K562 (cell line): ENCODE data around the gene HS3ST3A1. TPM values are rescaled to one million over a fixed set of nuclear protein-coding genes. Genes with fewer than 3 reads are reported as not detected.

Experiments used
- CC2D1A ChIP-seq: fragments of 450-650 bp; IDR thresholded peaks from 2 replicates; pipeline ENCODE4 v1.6.1; 2017; ENCODE audit warnings: mild to moderate bottlenecking
- CCAR2 ChIP-seq: fragments of 200-400 bp; formaldehyde crosslinking; IDR thresholded peaks from 2 replicates; pipeline ENCODE4 v1.6.1; 2017; ENCODE audit warnings: mild to moderate bottlenecking, low read depth, low read length
- CHD1 ChIP-seq: fragments of 200-600 bp; sonication (generic); IDR thresholded peaks from one replicate; pipeline ENCODE4 v1.6.1; 2012; ENCODE audit warnings: mild to moderate bottlenecking, moderate library complexity, low read length, inconsistent platforms
- ELF1 ChIP-seq: fragments of 200-800 bp; sonication (Bioruptor generic); IDR thresholded peaks from 2 replicates; pipeline ENCODE4 v1.6.1; 2016; ENCODE audit warnings: missing genetic modification characterization, missing compliant biosample characterization
- ETV6 ChIP-seq, 3 experiments: fragments of 150-350 bp in 1 of 3; sonication (generic) in 1 of 3; formaldehyde crosslinking in 1 of 3; IDR thresholded peaks; 2 replicates each; pipeline versions ENCODE4 v1.6.1 to v1.8.0; 2014 to 2022; ENCODE audit warnings: borderline replicate concordance in 2 of 3, low read depth in 2 of 3, antibody characterized with exemption in 1 of 3, low read length in 1 of 3, mild to moderate bottlenecking in 1 of 3, missing genetic modification reagents in 1 of 3
- FOXM1 ChIP-seq, 2 experiments: fragments of 450-650 bp in 1 of 2; sonication (generic) in 1 of 2; formaldehyde crosslinking in 1 of 2; IDR thresholded peaks; 2 replicates each; pipeline versions ENCODE4 v1.6.1 to v1.9.0; 2017 to 2022; ENCODE audit warnings: low read depth in 2 of 2, mild to moderate bottlenecking in 2 of 2, missing genetic modification reagents in 1 of 2, moderate library complexity in 1 of 2
- FUS ChIP-seq: fragments of 200-400 bp; formaldehyde crosslinking; optimal IDR thresholded peaks from 2 replicates; pipeline ENCODE3; 2017; ENCODE audit warnings: low read depth, low read length
- HDAC8 ChIP-seq: fragments of 450-650 bp; IDR thresholded peaks from 2 replicates; pipeline ENCODE4 v1.6.1; 2016; ENCODE audit warnings: mild to moderate bottlenecking, missing genetic modification characterization, moderate library complexity, missing compliant biosample characterization
- HMG20B ChIP-seq: fragments of 250-450 bp; sonication (Bioruptor Pico); IDR thresholded peaks from 2 replicates; pipeline ENCODE4 v1.5.0; 2021; ENCODE audit warnings: mild to moderate bottlenecking
- HNRNPUL1 ChIP-seq: fragments of 200-400 bp; formaldehyde crosslinking; IDR thresholded peaks from 2 replicates; pipeline ENCODE4 v1.6.1; 2017; ENCODE audit warnings: low read length
- L3MBTL2 ChIP-seq: fragments of 450-650 bp; IDR thresholded peaks from 2 replicates; pipeline ENCODE4 v1.6.1; 2016; ENCODE audit warnings: mild to moderate bottlenecking, moderate library complexity
- NCOA4 ChIP-seq: fragments of 450-650 bp; IDR thresholded peaks from 2 replicates; pipeline ENCODE4 v1.6.1; 2018; ENCODE audit warnings: mild to moderate bottlenecking; ENCODE audit not compliant: partially characterized antibody
- NFRKB ChIP-seq: fragments of 450-650 bp; IDR thresholded peaks from 2 replicates; pipeline ENCODE4 v1.6.1; 2016; ENCODE audit warnings: low read depth
- NR3C1 ChIP-seq: sonication (generic); formaldehyde crosslinking; IDR thresholded peaks from 2 replicates; pipeline ENCODE4 v1.8.1; 2022; ENCODE audit warnings: missing genetic modification reagents
- SAFB ChIP-seq: fragments of 200-400 bp; formaldehyde crosslinking; IDR thresholded peaks from 2 replicates; pipeline ENCODE4 v1.6.1; 2017; ENCODE audit warnings: low read depth, low read length, borderline replicate concordance
- TEAD1 ChIP-seq, 2 experiments: fragments of 450-650 bp in 1 of 2; sonication (generic) in 1 of 2; formaldehyde crosslinking; IDR thresholded peaks; 2 replicates each; pipeline versions ENCODE4 v1.4.0 to v1.8.0; 2020 to 2022; ENCODE audit warnings: mild to moderate bottlenecking in 2 of 2, missing genetic modification reagents in 1 of 2
- ZFPM2 ChIP-seq: fragments of 250-450 bp; sonication (Bioruptor Pico); IDR thresholded peaks from 2 replicates; pipeline ENCODE4 v1.5.1; 2022; ENCODE audit warnings: mild to moderate bottlenecking
- ZNF146 ChIP-seq: IDR thresholded peaks from one replicate; pipeline ENCODE4 v1.6.1; 2018; ENCODE audit warnings: missing compliant biosample characterization; ENCODE audit not compliant: unreplicated experiment
- ZNF174 ChIP-seq: fragments of 250-450 bp; sonication (Bioruptor Pico); IDR thresholded peaks from 2 replicates; pipeline ENCODE4 v1.4.0; 2020; ENCODE audit warnings: mild to moderate bottlenecking
- ZNF431 ChIP-seq: sonication (generic); formaldehyde crosslinking; IDR thresholded peaks from 2 replicates; pipeline ENCODE4 v1.8.0; 2022; ENCODE audit warnings: mild to moderate bottlenecking, missing genetic modification reagents
- ZNF586 ChIP-seq: fragments of 450-650 bp; formaldehyde crosslinking; conservative IDR thresholded peaks from 2 replicates; pipeline ENCODE4 v1.4.0; 2020; ENCODE audit warnings: mild to moderate bottlenecking, moderate library complexity
- ZNF699 ChIP-seq: fragments of 250-450 bp; sonication (Bioruptor Pico); IDR thresholded peaks from 2 replicates; pipeline ENCODE4 v1.8.0; 2021; ENCODE audit warnings: mild to moderate bottlenecking, moderate library complexity; ENCODE audit not compliant: insufficient replicate concordance
- ZNF77 ChIP-seq: fragments of 250-450 bp; sonication (Bioruptor Pico); IDR thresholded peaks from 2 replicates; pipeline ENCODE4 v1.5.0; 2020
- polyA plus RNA-seq, 8 experiments: library from polyadenylated mRNA; depleted of rRNA in 4 of 8; stranded (reverse) in 5 of 8; unstranded in 3 of 8; fragments of >200 nt; fragmentation: Nextera tagmentation in 2 of 8; fragmentation: Illumina TruSeq in 1 of 8; extraction: Ambion mirVana in 2 of 8; extraction: Trizol in 1 of 8; gene quantifications; 2 replicates each; pipeline versions ENCODE4 v1.2.1 to v1.2.3, GENCODE V29; 2011 to 2014; ENCODE audit warnings: inconsistent platforms in 1 of 8, missing spikeins in 1 of 8
- total RNA-seq, 7 experiments: library from RNA; depleted of rRNA in 6 of 7; stranded (reverse); fragments of >200 nt in 6 of 7; fragmentation: Illumina TruSeq in 2 of 7; extraction: Trizol in 2 of 7; gene quantifications; 2 replicates each; pipeline versions ENCODE4 v1.2.1 to v1.2.3, GENCODE V29; 2011 to 2021; ENCODE audit warnings: low replicate concordance in 1 of 7
- TF ChIP-seq, protein P1 (sequence below): fragments of 450-650 bp; IDR thresholded peaks from one replicate; pipeline ENCODE4 v1.6.1; 2018; ENCODE audit warnings: mild to moderate bottlenecking, moderate library complexity; ENCODE audit not compliant: partially characterized antibody
- TF ChIP-seq, protein P2 (sequence below): fragments of 450-650 bp; IDR thresholded peaks from 2 replicates; pipeline ENCODE4 v1.6.1; 2014; ENCODE audit warnings: low read depth, mild to moderate bottlenecking, moderate library complexity, borderline replicate concordance
- TF ChIP-seq, protein P3 (sequence below): conservative IDR thresholded peaks from 2 replicates; pipeline ENCODE4 v1.6.1; 2011; ENCODE audit warnings: low read depth, mild to moderate bottlenecking, low read length; ENCODE audit not compliant: control insufficient read depth

The HS3ST3A1 gene
- total and polyA plus RNA-seq, 9 of the 15 experiments (the other 6 are each of a cell fraction or from before 2014, with no cell fraction given): 0.25 to 14.8 (median 2.3) TPM

DNA sequence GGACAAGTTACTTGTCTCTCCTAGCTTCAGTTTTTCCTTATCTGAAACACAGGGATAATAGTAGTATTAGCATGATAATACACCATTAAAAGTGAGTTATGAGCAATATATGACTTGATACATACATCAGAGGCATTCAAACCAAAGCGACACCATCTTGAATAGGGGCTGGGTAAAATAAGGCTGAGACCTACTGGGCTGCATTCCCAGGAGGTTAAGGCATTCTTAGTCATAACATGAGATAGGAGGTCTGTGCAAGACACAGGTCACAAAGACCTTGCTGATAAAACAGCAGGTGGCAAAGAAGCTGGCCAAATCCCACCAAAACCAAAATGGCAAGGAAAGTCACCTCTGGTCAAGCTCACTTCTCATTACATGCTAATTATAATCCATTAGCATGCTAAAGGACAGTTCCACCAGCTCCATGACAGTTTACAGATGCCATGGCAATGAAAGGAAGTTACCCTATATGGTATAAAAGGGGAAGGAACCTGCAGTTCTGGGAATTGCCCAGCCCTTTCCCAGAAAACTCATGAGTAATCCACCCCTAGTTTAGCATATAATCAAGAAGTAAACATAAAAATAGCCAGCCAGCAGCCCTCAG, 37.2 kb upstream of the HS3ST3A1 start (continued):
- TF ChIP-seq, protein P1, sequence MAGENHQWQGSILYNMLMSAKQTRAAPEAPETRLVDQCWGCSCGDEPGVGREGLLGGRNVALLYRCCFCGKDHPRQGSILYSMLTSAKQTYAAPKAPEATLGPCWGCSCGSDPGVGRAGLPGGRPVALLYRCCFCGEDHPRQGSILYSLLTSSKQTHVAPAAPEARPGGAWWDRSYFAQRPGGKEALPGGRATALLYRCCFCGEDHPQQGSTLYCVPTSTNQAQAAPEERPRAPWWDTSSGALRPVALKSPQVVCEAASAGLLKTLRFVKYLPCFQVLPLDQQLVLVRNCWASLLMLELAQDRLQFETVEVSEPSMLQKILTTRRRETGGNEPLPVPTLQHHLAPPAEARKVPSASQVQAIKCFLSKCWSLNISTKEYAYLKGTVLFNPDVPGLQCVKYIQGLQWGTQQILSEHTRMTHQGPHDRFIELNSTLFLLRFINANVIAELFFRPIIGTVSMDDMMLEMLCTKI: no peak
- TF ChIP-seq HDAC8 (peak; percentile 89), ZNF586 (CRISPR knock-in tag) (0 out of 2 replicates have a peak, but pooled peaks have one; percentile 74), NR3C1 (no peak), SAFB (no peak), CHD1 (no peak), ETV6 (IDR thresholded peaks at IDR 0.05; ENCODE audit: borderline replicate concordance in 1 of 2, low read depth in 2 of 2, low read length in 1 of 2) (no peak), ETV6 (CRISPR knock-in tag; IDR thresholded peaks at IDR 0.05; ENCODE audit: borderline replicate concordance) (no peak), ZNF146 (CRISPR knock-in tag) (no peak), CCAR2 (no peak), HMG20B (no peak), ZNF77 (no peak), ZFPM2 (CRISPR knock-in tag) (no peak), FOXM1 (IDR thresholded peaks at IDR 0.05; ENCODE audit: low read depth) (no peak), FOXM1 (CRISPR knock-in tag; IDR thresholded peaks at IDR 0.05; ENCODE audit: low read depth) (no peak), ZNF431 (no peak), ZNF699 (CRISPR knock-in tag) (no peak), CC2D1A (no peak), ELF1 (tag) (no peak), NCOA4 (no peak), ZNF174 (CRISPR knock-in tag) (no peak), TEAD1 (CRISPR knock-in tag; IDR thresholded peaks at IDR 0.05) (peak in 1 of 2 experiments; percentile 93; a peak in 2 of 4 replicates), L3MBTL2 (no peak), NFRKB (no peak), HNRNPUL1 (no peak), FUS (no peak)
- TF ChIP-seq, protein P2, sequence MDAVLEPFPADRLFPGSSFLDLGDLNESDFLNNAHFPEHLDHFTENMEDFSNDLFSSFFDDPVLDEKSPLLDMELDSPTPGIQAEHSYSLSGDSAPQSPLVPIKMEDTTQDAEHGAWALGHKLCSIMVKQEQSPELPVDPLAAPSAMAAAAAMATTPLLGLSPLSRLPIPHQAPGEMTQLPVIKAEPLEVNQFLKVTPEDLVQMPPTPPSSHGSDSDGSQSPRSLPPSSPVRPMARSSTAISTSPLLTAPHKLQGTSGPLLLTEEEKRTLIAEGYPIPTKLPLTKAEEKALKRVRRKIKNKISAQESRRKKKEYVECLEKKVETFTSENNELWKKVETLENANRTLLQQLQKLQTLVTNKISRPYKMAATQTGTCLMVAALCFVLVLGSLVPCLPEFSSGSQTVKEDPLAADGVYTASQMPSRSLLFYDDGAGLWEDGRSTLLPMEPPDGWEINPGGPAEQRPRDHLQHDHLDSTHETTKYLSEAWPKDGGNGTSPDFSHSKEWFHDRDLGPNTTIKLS: no peak
- TF ChIP-seq, protein P3, sequence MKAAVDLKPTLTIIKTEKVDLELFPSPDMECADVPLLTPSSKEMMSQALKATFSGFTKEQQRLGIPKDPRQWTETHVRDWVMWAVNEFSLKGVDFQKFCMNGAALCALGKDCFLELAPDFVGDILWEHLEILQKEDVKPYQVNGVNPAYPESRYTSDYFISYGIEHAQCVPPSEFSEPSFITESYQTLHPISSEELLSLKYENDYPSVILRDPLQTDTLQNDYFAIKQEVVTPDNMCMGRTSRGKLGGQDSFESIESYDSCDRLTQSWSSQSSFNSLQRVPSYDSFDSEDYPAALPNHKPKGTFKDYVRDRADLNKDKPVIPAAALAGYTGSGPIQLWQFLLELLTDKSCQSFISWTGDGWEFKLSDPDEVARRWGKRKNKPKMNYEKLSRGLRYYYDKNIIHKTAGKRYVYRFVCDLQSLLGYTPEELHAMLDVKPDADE: no peak
